GM18870 (cell line): Measurements from ENCODE around the gene PSORS1C1.
"Not testable (repeated sequence)": the region's sequence is repeated elsewhere in the genome, so short reads cannot be mapped to it uniquely, and the experiment has no call there.

ENCODE experiments used
- ATAC-seq: cut with Tn5 transposase; IDR thresholded peaks from one replicate; pipeline ENCODE4 v1.9.1; 2021; ENCODE audit warnings: moderate library complexity; ENCODE audit not compliant: unreplicated experiment

Gene PSORS1C1

DNA sequence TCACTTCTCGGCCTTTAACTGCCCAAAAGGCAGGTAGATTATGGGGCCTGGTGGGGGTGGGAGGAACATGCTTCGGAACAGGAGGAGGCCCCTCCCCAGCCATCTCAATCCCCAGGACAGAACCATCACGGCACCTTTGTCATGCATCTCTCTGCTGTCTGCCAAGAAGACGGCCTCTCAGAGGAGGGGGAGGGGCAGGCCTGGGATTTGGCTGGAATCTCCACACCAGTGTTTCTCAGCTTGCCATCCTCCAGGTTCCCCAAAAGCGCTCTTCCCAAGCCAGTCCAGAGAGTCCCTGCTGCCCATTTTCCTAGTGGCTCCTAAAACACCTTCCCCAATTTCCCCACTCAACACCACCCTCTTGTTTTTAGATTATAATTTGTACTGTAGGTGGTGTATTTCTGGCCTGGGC, 58.4 kb downstream of the PSORS1C1 start:
- ATAC-seq: no peak

DNA sequence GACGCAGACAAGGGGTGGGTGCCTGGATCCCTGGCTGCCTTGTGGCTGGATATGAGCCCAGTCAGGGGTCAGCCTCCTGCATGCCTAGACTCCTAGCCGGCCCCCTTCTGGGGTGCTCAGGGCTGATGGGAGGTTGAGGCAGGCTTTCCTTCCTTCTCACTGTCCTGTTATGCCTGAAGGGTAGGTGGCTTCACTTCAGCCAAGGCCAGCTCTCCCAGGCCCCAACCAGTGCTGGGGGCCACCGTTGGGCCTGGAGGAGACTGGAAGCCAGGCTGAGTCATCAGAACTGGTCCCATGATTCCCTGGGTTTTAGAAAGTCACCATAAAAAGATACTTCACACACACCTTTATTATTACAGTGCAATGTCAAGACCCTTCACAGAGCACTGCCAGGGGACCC, 58.8 kb downstream of the PSORS1C1 start:
- ATAC-seq: no peak

DNA sequence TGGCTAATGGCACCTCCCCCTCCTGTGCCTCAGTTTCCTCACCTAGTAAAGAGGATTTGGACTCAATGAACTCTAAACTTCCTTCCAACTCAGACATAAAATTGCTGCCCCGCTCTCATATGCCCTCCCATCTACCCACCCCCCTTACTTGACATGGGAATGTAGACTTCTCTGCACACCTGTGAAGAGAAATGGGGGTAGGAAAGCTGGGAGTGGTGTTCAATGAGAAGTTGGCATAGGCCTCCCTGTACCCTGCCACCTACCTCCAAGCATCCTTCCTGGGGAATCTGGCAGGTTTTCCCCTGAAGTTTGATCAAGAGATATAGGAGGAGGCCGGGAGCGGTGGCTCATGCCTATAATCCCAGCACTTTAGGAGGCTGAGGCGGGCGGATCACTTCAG, 59.8 kb downstream of the PSORS1C1 start:
- ATAC-seq: no peak

DNA sequence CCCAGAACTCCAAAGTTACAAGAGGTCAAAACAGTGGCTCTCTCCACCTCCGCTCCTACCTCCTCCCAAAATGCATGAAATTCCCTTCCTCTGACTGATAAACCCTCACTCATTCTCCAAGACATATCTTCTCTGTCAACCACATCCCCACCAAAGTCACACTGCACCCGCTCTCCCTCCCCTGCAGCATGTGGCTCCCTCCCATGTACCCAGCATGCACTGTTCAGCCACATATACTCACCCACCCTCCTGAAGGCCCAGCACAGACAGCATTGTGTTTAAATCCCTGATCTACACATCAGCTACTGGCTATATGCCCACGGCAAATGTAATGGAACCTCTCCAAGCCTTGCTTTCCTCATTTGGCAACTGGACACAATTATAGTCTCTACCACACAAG, 61.4 kb downstream of the PSORS1C1 start:
- no peak for ATAC-seq

DNA sequence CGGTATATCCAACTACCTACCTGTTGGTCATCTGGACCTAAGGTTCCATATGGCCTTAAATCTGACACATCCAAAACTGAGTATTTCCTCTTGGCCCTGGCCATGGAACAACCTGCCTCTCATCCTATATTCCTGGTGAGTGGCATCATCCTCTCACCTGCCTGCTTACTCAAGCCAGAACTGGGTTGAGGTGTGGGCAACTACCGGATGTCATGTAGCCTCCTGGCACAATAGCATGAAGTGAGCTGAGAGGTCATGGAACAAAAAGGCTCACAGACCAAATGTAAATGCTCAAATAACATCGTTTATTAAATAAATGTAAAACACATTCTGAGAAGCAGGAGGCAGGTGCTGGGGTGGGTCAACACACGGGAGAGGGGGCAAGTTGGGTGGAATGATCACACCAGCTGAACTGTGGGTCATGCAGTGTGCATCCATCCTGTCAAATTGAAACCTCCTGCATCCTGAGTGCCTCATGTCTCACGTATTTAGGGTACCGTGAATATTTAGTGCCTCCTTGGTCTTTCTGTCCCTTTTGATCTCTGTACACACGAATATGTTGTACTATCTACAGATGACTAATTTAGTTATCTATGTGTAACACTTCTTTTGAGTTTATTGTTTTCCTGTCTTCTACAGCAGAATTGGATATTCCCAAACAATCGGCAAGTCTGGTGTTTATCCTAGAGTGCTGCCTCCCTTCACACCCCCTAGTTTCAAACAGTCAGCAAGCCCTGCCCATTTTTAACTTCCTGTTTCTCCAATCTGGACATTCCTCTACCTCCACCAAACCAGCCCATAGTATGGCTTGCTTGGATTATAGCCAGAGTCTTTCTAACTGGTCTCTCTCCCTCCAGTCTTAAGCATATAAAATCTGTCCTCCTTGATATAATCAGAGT, 63.8 kb downstream of the PSORS1C1 start:
- ATAC-seq: no peak

DNA sequence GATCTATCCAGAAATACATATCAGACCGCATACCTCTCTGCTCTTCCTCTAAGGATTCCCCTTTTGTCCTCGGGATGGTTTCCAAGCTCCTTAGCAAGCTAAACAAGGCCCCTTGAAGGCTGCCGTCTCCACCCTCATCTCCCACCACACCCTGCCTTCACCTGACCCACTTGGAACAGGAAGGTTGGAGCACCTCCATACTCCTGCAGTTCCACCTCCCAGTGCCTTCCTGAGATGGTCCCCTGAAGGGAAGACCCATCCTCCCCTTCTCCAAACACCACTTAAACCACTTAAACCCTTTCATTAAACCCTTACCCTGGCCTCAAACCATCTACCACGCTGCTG, 64.4 kb downstream of the PSORS1C1 start:
- no peak for ATAC-seq

DNA sequence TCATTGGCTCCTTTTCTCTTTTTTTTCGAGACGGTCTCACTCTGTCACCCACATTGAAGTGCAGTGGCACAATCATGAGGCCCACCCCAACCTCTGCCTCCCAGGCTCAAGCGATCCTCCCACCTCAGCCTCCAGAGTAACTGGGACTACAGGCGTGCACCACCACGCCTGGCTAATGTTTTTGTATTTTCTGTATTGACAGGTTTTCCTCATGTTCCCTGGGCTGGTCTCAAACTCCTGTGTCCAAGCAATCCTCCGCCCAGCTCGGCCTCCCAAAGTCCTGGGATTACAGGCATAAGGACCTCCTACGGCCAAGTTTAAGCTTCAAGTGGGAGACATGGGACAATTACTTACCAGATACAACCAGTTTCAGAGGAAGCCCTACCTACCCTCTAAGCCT, 65.3 kb downstream of the PSORS1C1 start:
- no peak for ATAC-seq

DNA sequence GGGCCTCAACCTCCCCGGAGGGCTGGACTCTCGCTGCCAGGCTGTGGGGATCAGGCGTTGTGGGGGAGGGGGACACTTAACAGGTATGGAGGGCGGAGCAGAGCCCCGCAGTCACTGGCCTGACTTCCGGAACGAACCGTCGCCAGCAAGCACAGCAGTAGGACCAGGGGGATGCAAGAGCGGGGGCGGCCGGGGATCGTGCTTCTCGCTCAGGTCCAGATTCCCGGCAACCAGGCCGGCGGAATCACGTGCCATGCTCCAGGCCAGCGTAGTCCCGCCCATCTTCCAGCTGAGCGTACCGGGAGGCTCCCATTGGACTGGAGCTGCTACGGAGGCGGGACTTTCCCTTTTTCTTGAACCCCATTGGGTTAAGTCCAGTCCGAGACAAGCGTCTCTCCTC, 65.9 kb downstream of the PSORS1C1 start:
- no peak for ATAC-seq

DNA sequence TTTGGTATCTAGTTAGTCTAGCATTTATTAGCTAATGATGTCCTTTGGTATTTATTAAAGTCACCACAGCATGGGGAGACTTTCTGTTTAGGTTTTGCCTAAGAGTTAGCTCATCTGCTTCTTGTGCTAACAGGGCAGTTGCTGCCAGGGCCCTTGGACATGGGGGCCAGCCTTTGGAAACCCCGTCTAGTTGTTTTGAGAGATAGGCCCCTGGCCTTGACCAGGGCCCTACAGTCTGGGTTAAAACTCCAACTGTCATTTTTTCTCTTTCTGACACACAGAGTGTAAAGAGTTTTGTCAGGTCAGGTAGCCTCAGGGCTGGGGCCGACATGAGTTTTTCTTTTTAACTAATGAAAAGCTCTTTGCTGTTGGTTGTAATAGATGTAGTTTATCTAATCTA, 68.7 kb downstream of the PSORS1C1 start:
- ATAC-seq: not testable (repeated sequence)

DNA sequence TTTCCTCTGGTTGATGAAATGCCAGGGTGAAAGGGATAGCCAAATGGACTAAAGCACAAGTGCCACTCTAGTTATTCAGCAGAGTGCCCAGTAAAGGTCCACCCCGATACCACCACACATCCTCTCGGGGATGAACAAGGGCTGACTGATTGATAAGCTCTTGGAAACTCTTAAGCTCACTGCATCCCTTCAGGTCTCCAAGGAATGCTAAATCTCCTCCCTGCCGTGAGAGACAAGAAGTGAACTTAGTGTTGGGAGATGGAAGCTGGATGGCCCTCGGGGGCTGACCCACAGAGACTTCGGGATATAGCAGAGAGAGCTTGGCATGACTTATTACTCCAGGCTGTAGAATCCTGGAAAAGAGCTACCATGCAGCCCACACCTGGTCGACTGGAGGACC, 69.3 kb downstream of the PSORS1C1 start:
- not testable (repeated sequence) for ATAC-seq

DNA sequence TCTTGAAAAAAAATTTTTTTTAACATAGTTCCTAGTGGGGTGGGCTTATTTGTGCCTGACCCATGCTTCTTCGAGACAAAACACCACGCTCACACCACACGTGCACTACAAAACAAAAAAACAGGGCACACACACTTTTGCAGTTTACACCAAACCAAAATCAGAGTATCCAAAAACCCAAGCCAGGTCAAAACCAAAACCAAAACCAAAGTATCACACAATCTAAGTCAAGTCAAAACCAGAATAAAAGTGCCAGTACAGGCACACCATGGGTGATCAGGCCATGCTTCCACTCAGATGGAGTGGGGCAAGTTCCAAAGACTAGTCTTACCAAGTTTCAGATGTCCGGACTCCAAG, 71.1 kb downstream of the PSORS1C1 start:
- ATAC-seq: not testable (repeated sequence)

DNA sequence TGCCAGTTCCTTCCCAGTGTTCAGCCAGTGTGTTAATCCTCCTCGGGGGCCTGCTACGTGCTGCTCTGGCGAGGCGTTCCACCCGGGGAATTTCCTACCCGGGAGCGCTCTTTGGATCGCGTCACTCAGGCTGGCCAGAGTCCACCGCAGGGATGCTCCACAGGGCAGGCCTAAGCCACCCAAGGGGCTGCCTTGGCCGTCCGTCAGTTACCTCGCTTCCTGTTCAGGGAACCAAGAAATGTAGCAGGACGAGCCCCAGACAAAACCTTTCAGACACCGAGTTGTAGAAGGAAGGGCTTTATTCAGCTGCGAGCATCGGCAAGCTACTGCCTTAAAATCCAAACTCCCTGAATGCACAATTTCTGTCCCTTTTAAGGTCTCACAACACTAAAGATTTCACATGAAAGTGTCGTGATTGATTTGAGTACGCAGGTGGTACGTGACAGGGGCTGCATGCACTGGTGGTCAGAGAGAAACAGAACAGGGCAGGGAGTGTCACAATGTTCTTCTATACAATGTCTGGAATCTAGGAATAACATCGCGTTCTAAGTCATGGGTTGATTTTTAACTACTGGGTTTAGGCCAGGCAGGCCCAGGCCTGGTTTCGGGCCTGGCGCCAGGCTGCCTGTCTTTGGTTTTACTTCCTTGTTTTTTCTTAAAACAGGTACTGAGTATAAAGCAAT, 71.6 kb downstream of the PSORS1C1 start:
- ATAC-seq: no peak

DNA sequence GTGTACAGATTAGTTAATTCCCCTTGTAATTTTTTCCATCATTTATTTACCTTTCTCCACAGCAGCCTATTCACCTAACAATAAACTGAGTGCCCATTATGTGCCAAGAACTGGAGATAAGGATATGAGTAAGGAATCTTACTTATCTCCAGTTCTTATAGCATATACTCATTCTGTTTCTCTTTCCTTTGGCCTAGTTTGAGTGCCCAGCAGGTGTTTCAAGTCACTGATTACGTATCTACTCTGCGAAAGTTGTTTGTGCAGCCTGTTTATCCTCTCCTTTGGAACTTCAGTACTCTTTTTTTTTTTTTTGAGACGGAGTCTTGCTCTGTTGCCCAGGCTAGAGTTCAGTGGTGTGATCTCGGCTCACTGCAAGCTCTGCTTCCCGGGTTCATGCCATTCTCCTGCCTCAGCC, 73.2 kb downstream of the PSORS1C1 start:
- no peak for ATAC-seq

DNA sequence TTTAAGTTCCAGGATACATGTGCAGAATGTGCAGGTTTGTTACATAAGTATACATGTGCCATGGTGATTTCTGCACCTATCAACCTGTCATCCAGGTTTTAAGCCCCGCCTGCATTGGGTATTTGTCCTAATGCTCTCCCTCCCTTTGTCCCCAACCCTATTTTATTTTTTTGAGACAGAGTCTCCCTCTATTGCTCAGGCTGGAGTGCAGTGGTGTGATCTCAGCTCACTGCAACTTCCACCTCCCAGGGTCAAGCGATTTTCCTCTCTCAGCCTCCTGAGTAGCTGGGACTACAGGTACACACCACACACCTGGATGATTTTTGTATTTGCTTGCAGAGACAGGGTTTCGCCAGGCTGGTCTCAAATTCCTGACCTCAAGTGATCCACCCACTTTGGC, 74.6 kb downstream of the PSORS1C1 start:
- not testable (repeated sequence) for ATAC-seq
